HCT116 (cell line): ENCODE data around the gene POLN.

Experiments
- CEBPB ChIP-seq: IDR thresholded peaks from 2 replicates; pipeline ENCODE4 v1.6.1; 2012; ENCODE audit warnings: low read depth
- EZH2 ChIP-seq: fragments of 200-600 bp; sonication (generic); IDR thresholded peaks from 2 replicates; pipeline ENCODE4 v1.6.1; 2017; ENCODE audit warnings: antibody characterized with exemption, mixed run types
- EZH2phosphoT487 ChIP-seq: fragments of 200-600 bp; IDR thresholded peaks from 2 replicates; pipeline ENCODE4 v1.6.1; 2018; ENCODE audit warnings: antibody characterized with exemption, borderline replicate concordance
- JUND ChIP-seq: IDR thresholded peaks from 2 replicates; pipeline ENCODE4 v1.6.1; 2012
- POLR2A ChIP-seq: IDR thresholded peaks from 2 replicates; pipeline ENCODE4 v1.7.0; 2011; ENCODE audit warnings: borderline replicate concordance; ENCODE audit not compliant: insufficient read depth, insufficient read length; ENCODE audit errors: extremely low read depth
- POLR2AphosphoS5 ChIP-seq: IDR thresholded peaks from 2 replicates; pipeline ENCODE4 v1.6.1; 2011; ENCODE audit warnings: mild to moderate bottlenecking, low read depth, low read length, moderate library complexity
- RAD21 ChIP-seq: IDR thresholded peaks from 2 replicates; pipeline ENCODE4 v1.6.1; 2012; ENCODE audit warnings: low read depth, mild to moderate bottlenecking
- TF ChIP-seq, protein P1 (sequence below), 3 experiments: fragments of 200-600 bp in 1 of 3; sonication (generic) in 1 of 3; IDR thresholded peaks in 2 of 3; conservative IDR thresholded peaks in 1 of 3; 2 replicates each; pipeline ENCODE4 v1.5.1; 2012 to 2017; ENCODE audit warnings: low read depth in 2 of 3, low read length in 2 of 3, antibody characterized with exemption in 1 of 3, borderline replicate concordance in 1 of 3, control low read depth in 1 of 3, mild to moderate bottlenecking in 1 of 3, mixed read lengths in 1 of 3, mixed run types in 1 of 3, moderate library complexity in 1 of 3; ENCODE audit not compliant: insufficient read depth in 1 of 3
- TF ChIP-seq, protein P2 (sequence below): IDR thresholded peaks from 2 replicates; pipeline ENCODE4 v1.6.1; 2011; ENCODE audit warnings: mild to moderate bottlenecking, low read length, moderate library complexity; ENCODE audit not compliant: insufficient replicate concordance; ENCODE audit errors: extremely low read depth
- TF ChIP-seq, protein P3 (sequence below): IDR thresholded peaks from 2 replicates; pipeline ENCODE4 v1.6.1; 2012

DNA sequence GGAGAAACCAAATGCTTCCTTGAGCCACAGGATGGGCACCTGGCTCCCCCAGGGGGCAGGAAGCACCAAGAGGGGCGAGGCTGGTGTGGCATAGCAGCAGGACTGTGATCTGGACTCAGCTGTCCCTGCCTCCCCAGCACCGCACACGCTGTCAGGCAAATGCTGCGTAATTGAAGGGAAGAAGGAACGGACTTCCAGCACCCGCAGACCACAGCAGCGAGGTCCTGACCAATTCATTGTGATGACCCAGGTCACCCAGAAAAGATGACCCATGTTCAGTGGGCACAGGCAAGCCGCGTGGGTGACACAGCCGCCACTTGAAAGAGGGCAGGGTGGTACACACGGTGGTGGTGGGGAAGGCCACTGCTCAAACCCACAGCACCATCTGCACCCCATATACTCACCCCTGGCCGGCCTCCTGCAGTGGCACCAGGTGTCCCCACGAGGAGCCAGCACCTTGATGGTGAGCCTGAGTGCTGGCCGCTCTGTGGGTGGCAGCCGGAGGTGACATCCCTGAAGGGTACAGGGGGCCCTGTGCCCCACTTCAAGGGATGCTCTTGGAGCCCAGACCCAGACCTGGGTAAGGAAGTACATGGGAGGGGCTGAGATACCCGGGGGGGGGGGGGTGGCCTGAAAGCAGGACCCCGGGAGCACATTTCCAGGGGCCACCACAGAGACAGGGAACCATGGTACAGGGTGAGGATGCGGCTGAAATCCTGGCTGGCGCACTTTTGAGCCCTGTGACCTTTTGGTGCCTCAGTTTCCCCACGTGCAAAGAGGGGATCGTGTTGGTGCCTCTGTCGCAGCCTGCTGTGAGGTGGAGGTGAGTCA, 171.3 kb downstream of the POLN start:
- TF ChIP-seq, protein P1, sequence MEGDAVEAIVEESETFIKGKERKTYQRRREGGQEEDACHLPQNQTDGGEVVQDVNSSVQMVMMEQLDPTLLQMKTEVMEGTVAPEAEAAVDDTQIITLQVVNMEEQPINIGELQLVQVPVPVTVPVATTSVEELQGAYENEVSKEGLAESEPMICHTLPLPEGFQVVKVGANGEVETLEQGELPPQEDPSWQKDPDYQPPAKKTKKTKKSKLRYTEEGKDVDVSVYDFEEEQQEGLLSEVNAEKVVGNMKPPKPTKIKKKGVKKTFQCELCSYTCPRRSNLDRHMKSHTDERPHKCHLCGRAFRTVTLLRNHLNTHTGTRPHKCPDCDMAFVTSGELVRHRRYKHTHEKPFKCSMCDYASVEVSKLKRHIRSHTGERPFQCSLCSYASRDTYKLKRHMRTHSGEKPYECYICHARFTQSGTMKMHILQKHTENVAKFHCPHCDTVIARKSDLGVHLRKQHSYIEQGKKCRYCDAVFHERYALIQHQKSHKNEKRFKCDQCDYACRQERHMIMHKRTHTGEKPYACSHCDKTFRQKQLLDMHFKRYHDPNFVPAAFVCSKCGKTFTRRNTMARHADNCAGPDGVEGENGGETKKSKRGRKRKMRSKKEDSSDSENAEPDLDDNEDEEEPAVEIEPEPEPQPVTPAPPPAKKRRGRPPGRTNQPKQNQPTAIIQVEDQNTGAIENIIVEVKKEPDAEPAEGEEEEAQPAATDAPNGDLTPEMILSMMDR (IDR thresholded peaks at IDR 0.05 in 2 of 3, conservative IDR thresholded peaks at IDR 0.05 in 1 of 3; ENCODE audit: borderline replicate concordance in 1 of 3, insufficient read depth in 1 of 3, low read depth in 2 of 3, low read length in 2 of 3) = no peak
- TF ChIP-seq EZH2 (no peak), JUND (no peak), POLR2AphosphoS5 (no peak), POLR2A (no peak), EZH2phosphoT487 (no peak), CEBPB (no peak), RAD21 (no peak)
- TF ChIP-seq, protein P2, sequence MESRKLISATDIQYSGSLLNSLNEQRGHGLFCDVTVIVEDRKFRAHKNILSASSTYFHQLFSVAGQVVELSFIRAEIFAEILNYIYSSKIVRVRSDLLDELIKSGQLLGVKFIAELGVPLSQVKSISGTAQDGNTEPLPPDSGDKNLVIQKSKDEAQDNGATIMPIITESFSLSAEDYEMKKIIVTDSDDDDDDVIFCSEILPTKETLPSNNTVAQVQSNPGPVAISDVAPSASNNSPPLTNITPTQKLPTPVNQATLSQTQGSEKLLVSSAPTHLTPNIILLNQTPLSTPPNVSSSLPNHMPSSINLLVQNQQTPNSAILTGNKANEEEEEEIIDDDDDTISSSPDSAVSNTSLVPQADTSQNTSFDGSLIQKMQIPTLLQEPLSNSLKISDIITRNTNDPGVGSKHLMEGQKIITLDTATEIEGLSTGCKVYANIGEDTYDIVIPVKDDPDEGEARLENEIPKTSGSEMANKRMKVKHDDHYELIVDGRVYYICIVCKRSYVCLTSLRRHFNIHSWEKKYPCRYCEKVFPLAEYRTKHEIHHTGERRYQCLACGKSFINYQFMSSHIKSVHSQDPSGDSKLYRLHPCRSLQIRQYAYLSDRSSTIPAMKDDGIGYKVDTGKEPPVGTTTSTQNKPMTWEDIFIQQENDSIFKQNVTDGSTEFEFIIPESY = no peak
- TF ChIP-seq, protein P3, sequence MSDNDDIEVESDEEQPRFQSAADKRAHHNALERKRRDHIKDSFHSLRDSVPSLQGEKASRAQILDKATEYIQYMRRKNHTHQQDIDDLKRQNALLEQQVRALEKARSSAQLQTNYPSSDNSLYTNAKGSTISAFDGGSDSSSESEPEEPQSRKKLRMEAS = no peak
